Neural cell (in vitro differentiated cells): ENCODE measurements around the gene MINDY4.

Source experiments
- CTCF ChIP-seq: fragments of 450-650 bp; IDR thresholded peaks from 2 replicates; pipeline ENCODE4 v1.5.1; 2014; ENCODE audit warnings: antibody characterized with exemption, mild to moderate bottlenecking, moderate library complexity; ENCODE audit not compliant: poor library complexity, severe bottlenecking
- EP300 ChIP-seq: fragments of 450-650 bp; conservative IDR thresholded peaks from 2 replicates; pipeline ENCODE4 v1.6.1; 2014; ENCODE audit warnings: antibody characterized with exemption, mild to moderate bottlenecking, moderate library complexity; ENCODE audit not compliant: poor library complexity, severe bottlenecking
- EZH2 ChIP-seq: fragments of 200-600, 300-800 bp; shearing (Covaris generic), sonication (generic); IDR thresholded peaks from 2 replicates; pipeline ENCODE4 v1.6.1; 2014; ENCODE audit warnings: antibody characterized with exemption, low read length, borderline replicate concordance, mild to moderate bottlenecking; ENCODE audit not compliant: insufficient read depth, poor library complexity, severe bottlenecking
- POLR2AphosphoS5 ChIP-seq: IDR thresholded peaks from 2 replicates; pipeline ENCODE4 v1.6.1; 2012
- RAD21 ChIP-seq: fragments of 450-650 bp; conservative IDR thresholded peaks from 2 replicates; pipeline ENCODE4 v1.6.1; 2014; ENCODE audit warnings: antibody characterized with exemption, mild to moderate bottlenecking, moderate library complexity
- REST ChIP-seq: IDR thresholded peaks from 2 replicates; pipeline ENCODE4 v1.6.1; 2012; ENCODE audit warnings: borderline replicate concordance

GRCh38 chr7:30771880-30772425 lies 736 bp downstream of the MINDY4 start:
- TF ChIP-seq EZH2, result no peak
- TF ChIP-seq POLR2AphosphoS5, result no peak
- no peak for TF ChIP-seq EP300
- no peak for TF ChIP-seq REST
- TF ChIP-seq CTCF, result no peak
- TF ChIP-seq RAD21, result no peak
